ENCODE measurements around the gene CDH20. TPM values are rescaled to one million over a fixed set of nuclear protein-coding genes. Genes with fewer than 3 reads are reported as not detected.

Gene CDH20
- polyA plus RNA-seq, 3 donors: not detected

GRCh38 chr18:61597316-61597715 is 264.1 kb downstream of the CDH20 start:
- peaks cover 3 to 13% (median 5%) of the 10 kb centered on the region in 3 donors for H3K27me3 Mint-ChIP-seq (ENCODE audit: low read depth in 3 of 3)
- no peaks in the 10 kb centered on the region for H3K36me3 Mint-ChIP-seq
- intact Hi-C loops (cut with micrococcal nuclease): no loop called here
- TF ChIP-seq CTCF (IDR thresholded peaks at IDR 0.05): no peak
- Histone ChIP-seq H3K4me2 (replicated peaks; ENCODE audit: extremely low read depth, low read length, poor library complexity, severe bottlenecking) (no peak overlapping the region), H3K79me2 (ENCODE audit: insufficient read depth, low read length) (no peaks in the 10 kb centered on the region), H3K27ac (ENCODE audit: low read depth in 1 of 2, low read length in 2 of 2) (no peak overlapping the region), H3K9me3 (replicated peaks in 1 of 2; ENCODE audit: control insufficient read depth in 1 of 2, insufficient read depth in 1 of 2, low read length in 2 of 2) (no peaks in the 10 kb centered on the region), H3K27me3 (ENCODE audit: control insufficient read depth in 2 of 2, insufficient read depth in 2 of 2, low read length in 2 of 2) (peaks cover 0 to 2% of the 10 kb centered on the region in 2 donors), H4K20me1 (ENCODE audit: insufficient read depth, low read length) (no peaks in the 10 kb centered on the region), H3K36me3 (replicated peaks in 1 of 2; ENCODE audit: control insufficient read depth in 1 of 2, insufficient read depth in 2 of 2, low read length in 2 of 2) (no peaks in the 10 kb centered on the region), H3K4me1 (ENCODE audit: control insufficient read depth in 1 of 2, insufficient read depth in 2 of 2, low read length in 2 of 2) (no peaks in the 10 kb centered on the region), H2AFZ (ENCODE audit: insufficient read depth, low read depth, low read length, poor library complexity, severe bottlenecking) (no peak overlapping the region), H3K9ac (ENCODE audit: insufficient read depth, low read length, poor library complexity, severe bottlenecking) (no peak overlapping the region), H3K4me3 (replicated peaks in 1 of 3; ENCODE audit: low read depth in 2 of 3, low read length in 3 of 3) (no peak overlapping the region)
- peaks cover 3% of the 10 kb centered on the region for H3K4me1 Mint-ChIP-seq
- peaks cover 2 to 7% (median 4%) of the 10 kb centered on the region in 7 donors for H3K9me3 Mint-ChIP-seq
- WGBS (ENCODE audit: insufficient coverage): no CpG with 5 or more reads among the region's 1 CpG
- no peak for DNase-seq
- H3K27ac Mint-ChIP-seq: no peak overlapping the region
- H3K4me3 Mint-ChIP-seq: no peak overlapping the region

GRCh38 chr18:61600422-61600821 is 267.2 kb downstream of the CDH20 start:
- H3K9ac ChIP-seq (ENCODE audit: insufficient read depth, low read length, poor library complexity, severe bottlenecking): no peak overlapping the region
- DNase-seq: no peak
- Mint-ChIP-seq H3K36me3 (no peaks in the 10 kb centered on the region), H3K27me3 (ENCODE audit: low read depth in 3 of 3) (peaks cover 9 to 15% (median 11%) of the 10 kb centered on the region in 3 donors), H3K4me1 (no peaks in the 10 kb centered on the region), H3K9me3 (peaks cover 0 to 4% (median 2%) of the 10 kb centered on the region in 7 donors), H3K27ac (peak overlapping the region in 1 of 7 donors; percentile 2), H3K4me3 (no peak overlapping the region)
- H3K4me2 ChIP-seq (replicated peaks; ENCODE audit: extremely low read depth, low read length, poor library complexity, severe bottlenecking): no peak overlapping the region
- no peak overlapping the region for H3K4me3 ChIP-seq (replicated peaks in 1 of 3; ENCODE audit: low read depth in 2 of 3, low read length in 3 of 3)
- no peak for TF ChIP-seq CTCF (IDR thresholded peaks at IDR 0.05)
- no peaks in the 10 kb centered on the region for H3K79me2 ChIP-seq (ENCODE audit: insufficient read depth, low read length)
- 77% methylated on average over 4 of the region's 4 CpGs for WGBS (ENCODE audit: insufficient coverage)
- no peak overlapping the region for H2AFZ ChIP-seq (ENCODE audit: insufficient read depth, low read depth, low read length, poor library complexity, severe bottlenecking)
- no peaks in the 10 kb centered on the region for H3K36me3 ChIP-seq (replicated peaks in 1 of 2; ENCODE audit: control insufficient read depth in 1 of 2, insufficient read depth in 2 of 2, low read length in 2 of 2)
- H4K20me1 ChIP-seq (ENCODE audit: insufficient read depth, low read length): no peaks in the 10 kb centered on the region
- no peak overlapping the region for H3K27ac ChIP-seq (ENCODE audit: low read depth in 1 of 2, low read length in 2 of 2)
- H3K4me1 ChIP-seq (ENCODE audit: control insufficient read depth in 1 of 2, insufficient read depth in 2 of 2, low read length in 2 of 2): no peaks in the 10 kb centered on the region
- H3K27me3 ChIP-seq (ENCODE audit: control insufficient read depth in 2 of 2, insufficient read depth in 2 of 2, low read length in 2 of 2): peaks cover 0 to 4% of the 10 kb centered on the region in 2 donors
- no peaks in the 10 kb centered on the region for H3K9me3 ChIP-seq (replicated peaks in 1 of 2; ENCODE audit: control insufficient read depth in 1 of 2, insufficient read depth in 1 of 2, low read length in 2 of 2)
- intact Hi-C loops (cut with micrococcal nuclease): no loop called here
